HEK293 (cell line): Measurements from ENCODE around the gene VASN.

Source experiments
- CTCF ChIA-PET: fragments of 350-600 bp; formaldehyde crosslinking; extraction: SDS; loops from one replicate; lab custom pipeline; 2021; ENCODE audit warnings: antibody characterized with exemption; lab: Yijun Ruan, JAX
- POLR2A ChIA-PET: fragments of 300-600 bp; formaldehyde crosslinking; extraction: SDS; loops from one replicate; lab custom pipeline; 2020; ENCODE audit warnings: antibody characterized with exemption, inconsistent platforms; lab: Yijun Ruan, JAX
- H3K27ac ChIP-seq: fragments of 200-500 bp; sonication (Bioruptor generic); 2 replicates; pipeline ENCODE4 v1.5.1; 2014; ENCODE audit warnings: low read depth, low read length, control low read depth, inconsistent platforms; ENCODE audit errors: extremely low read depth
- H3K36me3 ChIP-seq, 2 experiments: fragments of 200-500 bp in 1 of 2; sonication (Bioruptor generic) in 1 of 2; 1 replicate in 1 of 2; 2 replicates in 1 of 2; pipeline ENCODE4 v1.5.1; 2014 to 2017; ENCODE audit warnings: inconsistent platforms in 2 of 2, low read length in 2 of 2; ENCODE audit not compliant: control insufficient read depth in 2 of 2, insufficient read depth in 1 of 2
- H3K4me1 ChIP-seq: fragments of 200-500 bp; sonication (Bioruptor generic); 2 replicates; pipeline ENCODE4 v1.5.1; 2014; ENCODE audit warnings: mild to moderate bottlenecking, low read length, inconsistent platforms; ENCODE audit not compliant: control insufficient read depth, insufficient read depth
- H3K4me3 ChIP-seq: 2 replicates; pipeline ENCODE4 v1.5.1; 2011; ENCODE audit warnings: low read depth, mild to moderate bottlenecking, control low read depth, low read length, moderate library complexity
- H3K9me3 ChIP-seq: fragments of 200-500 bp; sonication (Bioruptor generic); 2 replicates; pipeline ENCODE4 v1.5.1; 2014; ENCODE audit warnings: low read depth, low read length, inconsistent platforms; ENCODE audit not compliant: control insufficient read depth, insufficient read depth
- GFI1B ChIP-seq: fragments of 450-650 bp; formaldehyde crosslinking; IDR thresholded peaks from 2 replicates; pipeline ENCODE4 v1.5.1; 2016; ENCODE audit warnings: missing biosample characterization, missing genetic modification characterization
- GLI2 ChIP-seq: fragments of 450-650 bp; formaldehyde crosslinking; IDR thresholded peaks from 2 replicates; pipeline ENCODE4; 2017; ENCODE audit warnings: missing biosample characterization, missing genetic modification characterization, low read depth, borderline replicate concordance
- INSM2 ChIP-seq: fragments of 450-650 bp; formaldehyde crosslinking; IDR thresholded peaks from 2 replicates; pipeline ENCODE4 v1.5.1; 2016; ENCODE audit warnings: missing biosample characterization, missing genetic modification characterization
- KLF1 ChIP-seq: fragments of 450-650 bp; formaldehyde crosslinking; IDR thresholded peaks from 2 replicates; pipeline ENCODE4 v1.5.1; 2016; ENCODE audit warnings: missing biosample characterization, missing genetic modification characterization
- REST ChIP-seq: fragments of 450-650 bp; formaldehyde crosslinking; IDR thresholded peaks from 2 replicates; pipeline ENCODE4 v1.5.1; 2016; ENCODE audit warnings: missing biosample characterization, missing genetic modification characterization
- YY1 ChIP-seq: fragments of 450-650 bp; formaldehyde crosslinking; IDR thresholded peaks from 2 replicates; pipeline ENCODE4 v1.5.1; 2018; ENCODE audit warnings: missing biosample characterization, missing genetic modification characterization
- ZBTB11 ChIP-seq: fragments of 450-650 bp; formaldehyde crosslinking; conservative IDR thresholded peaks from 2 replicates; pipeline ENCODE4 v1.5.1; 2016; ENCODE audit warnings: low read depth, missing biosample characterization, missing genetic modification characterization
- ZBTB6 ChIP-seq: fragments of 450-650 bp; formaldehyde crosslinking; IDR thresholded peaks from 2 replicates; pipeline ENCODE4 v1.5.1; 2017; ENCODE audit warnings: missing biosample characterization, missing genetic modification characterization
- ZNF16 ChIP-seq: fragments of 450-650 bp; formaldehyde crosslinking; IDR thresholded peaks from 2 replicates; pipeline ENCODE4 v1.5.1; 2016; ENCODE audit warnings: low read depth, missing biosample characterization, missing genetic modification characterization
- ZNF23 ChIP-seq: fragments of 450-650 bp; formaldehyde crosslinking; IDR thresholded peaks from 2 replicates; pipeline ENCODE4 v1.5.1; 2016; ENCODE audit warnings: missing biosample characterization, missing genetic modification characterization, borderline replicate concordance
- ZNF266 ChIP-seq: fragments of 450-650 bp; formaldehyde crosslinking; IDR thresholded peaks from 2 replicates; pipeline ENCODE4 v1.5.1; 2016; ENCODE audit warnings: missing biosample characterization, missing genetic modification characterization, low read depth
- ZNF335 ChIP-seq: fragments of 450-650 bp; formaldehyde crosslinking; conservative IDR thresholded peaks from 2 replicates; pipeline ENCODE4 v1.5.1; 2016; ENCODE audit warnings: missing biosample characterization, missing genetic modification characterization
- ZNF362 ChIP-seq: fragments of 450-650 bp; formaldehyde crosslinking; IDR thresholded peaks from 2 replicates; pipeline ENCODE4 v1.5.1; 2016; ENCODE audit warnings: missing biosample characterization, missing genetic modification characterization
- ZNF449 ChIP-seq: fragments of 450-650 bp; formaldehyde crosslinking; IDR thresholded peaks from 2 replicates; pipeline ENCODE4 v1.5.1; 2017; ENCODE audit warnings: missing biosample characterization, mild to moderate bottlenecking, missing genetic modification characterization, moderate library complexity
- ZNF488 ChIP-seq: fragments of 450-650 bp; formaldehyde crosslinking; IDR thresholded peaks from 2 replicates; pipeline ENCODE4 v1.5.1; 2016; ENCODE audit warnings: missing biosample characterization, missing genetic modification characterization
- ZNF623 ChIP-seq: fragments of 450-650 bp; formaldehyde crosslinking; IDR thresholded peaks from 2 replicates; pipeline ENCODE4 v1.5.1; 2016; ENCODE audit warnings: missing biosample characterization, missing genetic modification characterization
- ZNF658 ChIP-seq: fragments of 450-650 bp; formaldehyde crosslinking; IDR thresholded peaks from 2 replicates; pipeline ENCODE4; 2016; ENCODE audit warnings: missing biosample characterization, missing genetic modification characterization
- ZNF670 ChIP-seq: fragments of 450-650 bp; formaldehyde crosslinking; IDR thresholded peaks from 2 replicates; pipeline ENCODE4 v1.5.1; 2016; ENCODE audit warnings: missing biosample characterization, missing genetic modification characterization, low read depth
- ZNF704 ChIP-seq: fragments of 450-650 bp; formaldehyde crosslinking; IDR thresholded peaks from 2 replicates; pipeline ENCODE4 v1.5.1; 2016; ENCODE audit warnings: missing biosample characterization, missing genetic modification characterization
- ZNF843 ChIP-seq: fragments of 450-650 bp; formaldehyde crosslinking; IDR thresholded peaks from 2 replicates; pipeline ENCODE4 v1.5.1; 2016; ENCODE audit warnings: missing biosample characterization, missing genetic modification characterization
- ZSCAN30 ChIP-seq: fragments of 450-650 bp; IDR thresholded peaks from 2 replicates; pipeline ENCODE4 v1.5.1; 2018; ENCODE audit warnings: missing biosample characterization, mild to moderate bottlenecking, missing genetic modification characterization, moderate library complexity
- ZXDB ChIP-seq: fragments of 450-650 bp; formaldehyde crosslinking; IDR thresholded peaks from 2 replicates; pipeline ENCODE4 v1.5.1; 2016; ENCODE audit warnings: missing biosample characterization, missing genetic modification characterization

VASN gene

GRCh38 chr16:4376893-4377572 lies 5.4 kb downstream of the VASN start:
- peaks cover 21% of the 10 kb centered on the region for H3K4me1 ChIP-seq
- POLR2A ChIA-PET: no interaction called here
- H3K4me3 ChIP-seq: no peak overlapping the region
- TF ChIP-seq ZNF362 (tag by site-specific recombination): no peak
- no peak for TF ChIP-seq ZNF23 (tag by site-specific recombination)
- TF ChIP-seq YY1 (tag by site-specific recombination): no peak
- TF ChIP-seq ZNF670 (tag by site-specific recombination): no peak
- no peak for TF ChIP-seq ZBTB11
- no peak for TF ChIP-seq ZNF335 (tag by site-specific recombination)
- TF ChIP-seq INSM2 (tag by site-specific recombination): no peak
- no peak for TF ChIP-seq ZSCAN30
- no peak for TF ChIP-seq ZNF449 (tag by site-specific recombination)
- no peak for TF ChIP-seq ZBTB6 (tag by site-specific recombination)
- TF ChIP-seq ZXDB: no peak
- no peak for TF ChIP-seq ZNF843
- TF ChIP-seq GFI1B (tag by site-specific recombination): no peak
- no peak for TF ChIP-seq GLI2 (tag by site-specific recombination)
- TF ChIP-seq ZNF488 (tag by site-specific recombination): no peak
- TF ChIP-seq ZNF16 (tag by site-specific recombination): no peak
- TF ChIP-seq ZNF658 (tag by site-specific recombination): no peak
- no peak for TF ChIP-seq ZNF266 (tag by site-specific recombination)
- no peak for TF ChIP-seq ZNF623 (tag by site-specific recombination)
- no peak for TF ChIP-seq ZNF704 (tag by site-specific recombination)
- TF ChIP-seq KLF1 (tag by site-specific recombination): peak; percentile 61; the same call in 1 of the 2 replicates
- TF ChIP-seq REST: no peak

More at GRCh38 chr16:4376893-4377572, 5.4 kb downstream of the VASN start:
- CTCF ChIA-PET: interaction anchor here (0.7 to 1.6 kb wide), 4 partner anchors 9 to 26 kb away, joined by 3 to 5 read pairs (median 4); no protein-coding TSS in a partner anchor
- Histone ChIP-seq H3K27ac (no peak overlapping the region), H3K36me3 (peaks cover 0 to 12% of the 10 kb centered on the region in 2 experiments; a peak in 1 of 3 replicates), H3K9me3 (no peaks in the 10 kb centered on the region)
